Peyer's patch (tissue), 4 donors: ENCODE data around the gene PAQR4. TPM values are rescaled to one million over a fixed set of nuclear protein-coding genes. Genes with fewer than 3 reads are reported as not detected.

Experiments used
- DNase-seq, 3 donors: peaks; one replicate each; pipeline ENCODE4 v3.0.0-alpha.2; 2017 to 2019
- H3K27ac ChIP-seq, 4 donors: fragments of 200-600 bp; sonication (generic); one replicate each; pipeline ENCODE4 v1.5.1; 2016 to 2019
- H3K27me3 ChIP-seq, 2 donors: fragments of 200-600 bp; sonication (generic); one replicate each; pipeline ENCODE4 v1.5.1; 2019
- H3K36me3 ChIP-seq, 3 donors: fragments of 200-600 bp; sonication (generic); one replicate each; pipeline ENCODE4 v1.5.1; 2016 to 2019
- H3K4me1 ChIP-seq, 4 donors: fragments of 200-600 bp; sonication (generic); one replicate each; pipeline ENCODE4 v1.5.1; 2016 to 2019
- H3K4me3 ChIP-seq, 4 donors: fragments of 200-600 bp; sonication (generic); 1 replicate in 3 of 4; 2 replicates in 1 of 4; pipeline ENCODE4 v1.5.1; 2016 to 2019; ENCODE audit warnings: mild to moderate bottlenecking in 1 of 4
- H3K9me3 ChIP-seq, 4 donors: fragments of 200-600 bp; sonication (generic); one replicate each; pipeline ENCODE4 v1.5.1; 2016 to 2019; ENCODE audit warnings: mild to moderate bottlenecking in 1 of 4
- POLR2A ChIP-seq, 2 donors: fragments of 450-650 bp; IDR thresholded peaks; one replicate each; pipeline ENCODE4 v1.5.1; 2017; ENCODE audit warnings: antibody characterized with exemption in 2 of 2, mild to moderate bottlenecking in 2 of 2, moderate library complexity in 2 of 2
- total RNA-seq, 4 donors: library from RNA; depleted of rRNA; stranded (reverse); fragments of >200 nt; gene quantifications; one replicate each; pipeline ENCODE4 v1.1.0, GENCODE V29; 2016
- TF ChIP-seq, protein P1 (sequence below), 6 experiments: fragments of 450-650 bp in 4 of 6; fragments of 200-600 bp in 2 of 6; sonication (generic) in 1 of 6; IDR thresholded peaks; one replicate each; pipeline ENCODE4 v1.5.1; 2017 to 2019; ENCODE audit warnings: antibody characterized with exemption in 6 of 6, mild to moderate bottlenecking in 3 of 6, moderate library complexity in 1 of 6

Gene PAQR4
- total RNA-seq, 4 donors from 2014 or later: 6.3 to 13.2 (median 9.2) TPM

- TF ChIP-seq, protein P1, sequence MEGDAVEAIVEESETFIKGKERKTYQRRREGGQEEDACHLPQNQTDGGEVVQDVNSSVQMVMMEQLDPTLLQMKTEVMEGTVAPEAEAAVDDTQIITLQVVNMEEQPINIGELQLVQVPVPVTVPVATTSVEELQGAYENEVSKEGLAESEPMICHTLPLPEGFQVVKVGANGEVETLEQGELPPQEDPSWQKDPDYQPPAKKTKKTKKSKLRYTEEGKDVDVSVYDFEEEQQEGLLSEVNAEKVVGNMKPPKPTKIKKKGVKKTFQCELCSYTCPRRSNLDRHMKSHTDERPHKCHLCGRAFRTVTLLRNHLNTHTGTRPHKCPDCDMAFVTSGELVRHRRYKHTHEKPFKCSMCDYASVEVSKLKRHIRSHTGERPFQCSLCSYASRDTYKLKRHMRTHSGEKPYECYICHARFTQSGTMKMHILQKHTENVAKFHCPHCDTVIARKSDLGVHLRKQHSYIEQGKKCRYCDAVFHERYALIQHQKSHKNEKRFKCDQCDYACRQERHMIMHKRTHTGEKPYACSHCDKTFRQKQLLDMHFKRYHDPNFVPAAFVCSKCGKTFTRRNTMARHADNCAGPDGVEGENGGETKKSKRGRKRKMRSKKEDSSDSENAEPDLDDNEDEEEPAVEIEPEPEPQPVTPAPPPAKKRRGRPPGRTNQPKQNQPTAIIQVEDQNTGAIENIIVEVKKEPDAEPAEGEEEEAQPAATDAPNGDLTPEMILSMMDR (IDR thresholded peaks at IDR 0.05): no peak
- TF ChIP-seq POLR2A (IDR thresholded peaks at IDR 0.05): no peak
Measured at GRCh38 chr16:2981177-2981898, 12.2 kb downstream of the PAQR4 start.

GRCh38 chr16:2981899-2982250, 12.7 kb downstream of the PAQR4 start:
- H3K4me3 ChIP-seq: no peak overlapping the region
- DNase-seq: no peak
- no peaks in the 10 kb centered on the region for H3K36me3 ChIP-seq
- H3K4me1 ChIP-seq: peaks cover 5 to 23% (median 7%) of the 10 kb centered on the region in 4 donors
- H3K27me3 ChIP-seq: no peaks in the 10 kb centered on the region
- no peak overlapping the region for H3K27ac ChIP-seq
- TF ChIP-seq POLR2A (IDR thresholded peaks at IDR 0.05): no peak
- TF ChIP-seq, protein P1 (IDR thresholded peaks at IDR 0.05): no peak
- no peaks in the 10 kb centered on the region for H3K9me3 ChIP-seq

More at GRCh38 chr16:2981177-2981898, 12.2 kb downstream of the PAQR4 start:
- H3K36me3 ChIP-seq: no peaks in the 10 kb centered on the region
- H3K27me3 ChIP-seq: no peaks in the 10 kb centered on the region
- no peak for DNase-seq
- peak overlapping the region in 3 of 4 donors; percentile 75 to 93 (median 76) for H3K4me3 ChIP-seq
- peaks cover 5 to 23% (median 7%) of the 10 kb centered on the region in 4 donors for H3K4me1 ChIP-seq
- no peak overlapping the region for H3K27ac ChIP-seq
- H3K9me3 ChIP-seq: no peaks in the 10 kb centered on the region

DNA sequence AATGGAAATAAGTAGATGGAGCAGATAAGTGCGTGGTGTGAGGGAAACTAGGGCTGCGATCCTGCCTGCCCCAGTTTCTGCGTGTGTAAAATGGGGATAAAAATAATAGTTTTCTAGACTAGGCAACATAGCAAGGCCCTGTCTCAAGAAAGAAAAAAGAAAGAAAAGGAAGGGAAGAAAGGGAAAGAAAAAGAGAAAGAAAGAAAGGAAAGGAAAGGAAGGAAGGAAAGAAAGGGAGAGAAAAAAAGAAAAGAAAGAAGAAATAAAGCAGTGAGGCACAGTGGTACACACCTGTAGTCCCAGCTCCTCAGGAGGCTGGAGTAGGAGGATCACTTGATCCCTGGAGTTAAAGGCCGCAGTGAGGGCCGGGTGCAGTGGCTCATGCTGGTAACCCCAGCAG, 13.3 kb downstream of the PAQR4 start:
- no peaks in the 10 kb centered on the region for H3K36me3 ChIP-seq
- no peak overlapping the region for H3K4me3 ChIP-seq
- no peak for DNase-seq
- peaks cover 5 to 23% (median 7%) of the 10 kb centered on the region in 4 donors for H3K4me1 ChIP-seq
- no peak overlapping the region for H3K27ac ChIP-seq
- H3K9me3 ChIP-seq: no peaks in the 10 kb centered on the region
- H3K27me3 ChIP-seq: no peaks in the 10 kb centered on the region
- TF ChIP-seq POLR2A (IDR thresholded peaks at IDR 0.05): no peak
- TF ChIP-seq, protein P1 (IDR thresholded peaks at IDR 0.05): no peak

DNA sequence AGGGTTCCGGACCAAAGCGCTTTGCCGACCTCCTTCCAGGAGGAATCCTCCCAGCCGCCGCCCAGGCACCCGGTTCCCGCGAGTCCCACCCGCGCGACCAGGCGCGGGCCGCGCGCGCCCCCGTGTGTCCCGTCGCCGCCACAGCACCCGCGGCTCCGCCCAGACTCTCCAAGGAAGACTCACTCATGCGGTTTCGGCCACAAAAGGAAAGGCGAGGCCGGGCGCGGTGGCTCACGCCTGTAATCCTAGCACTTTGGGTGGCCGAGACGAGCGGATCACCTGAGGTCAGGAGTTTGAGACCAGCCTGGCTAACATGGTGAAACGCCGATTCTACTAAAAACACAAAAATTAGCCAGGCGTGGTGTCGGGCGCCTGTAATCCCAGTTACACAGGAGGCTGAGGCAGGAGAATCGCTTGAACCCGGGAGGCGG, 14.6 kb downstream of the PAQR4 start:
- Histone ChIP-seq H3K4me1 (peaks cover 5 to 23% (median 7%) of the 10 kb centered on the region in 4 donors), H3K9me3 (no peaks in the 10 kb centered on the region), H3K36me3 (no peaks in the 10 kb centered on the region), H3K27ac (no peak overlapping the region), H3K27me3 (no peaks in the 10 kb centered on the region), H3K4me3 (peak overlapping the region in 3 of 4 donors; percentile 7 to 36 (median 25))
- peak; percentile 62 to 90 (median 90) for DNase-seq
- no peak for TF ChIP-seq POLR2A (IDR thresholded peaks at IDR 0.05)
- TF ChIP-seq, protein P1 (IDR thresholded peaks at IDR 0.05): peak; percentile 85 to 96 (median 94)

DNA sequence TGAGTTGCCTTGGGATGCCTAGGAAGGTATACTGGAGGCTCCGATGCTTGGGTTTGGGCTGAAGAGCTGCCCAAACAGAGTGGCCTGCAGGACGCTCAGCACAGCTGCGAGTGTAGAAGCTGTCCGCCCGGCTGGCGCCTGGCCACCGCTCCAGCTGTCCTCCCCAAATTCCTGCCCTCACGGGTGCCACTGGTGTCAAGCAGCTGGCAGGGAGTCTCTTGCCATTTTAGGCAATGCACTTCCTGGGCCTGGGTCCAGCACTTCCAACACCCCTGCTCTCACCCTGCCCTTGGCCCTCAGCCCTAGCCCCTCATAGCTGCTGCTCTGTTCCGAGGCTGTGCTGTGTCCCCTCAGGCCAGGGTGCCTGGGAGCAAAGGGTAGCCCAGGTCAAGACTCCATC, 16.3 kb downstream of the PAQR4 start:
- TF ChIP-seq, protein P1 (IDR thresholded peaks at IDR 0.05): no peak
- no peak for TF ChIP-seq POLR2A (IDR thresholded peaks at IDR 0.05)
- Histone ChIP-seq H3K9me3 (no peaks in the 10 kb centered on the region), H3K27me3 (no peaks in the 10 kb centered on the region), H3K36me3 (no peaks in the 10 kb centered on the region), H3K4me1 (peaks cover 0 to 13% (median 5%) of the 10 kb centered on the region in 4 donors), H3K4me3 (no peak overlapping the region), H3K27ac (no peak overlapping the region)
- no peak for DNase-seq
